Activated CD8-positive, alpha-beta memory T cell treated with anti-CD3 and anti-CD28 coated beads, Interleukin-2, amount 50 U/mL, for 4 hours (primary cell): Measurements from ENCODE around the gene ETS1.

Experiments
- DNase-seq: peaks from one replicate; pipeline ENCODE4 v3.0.0-alpha.2; 2020

The ETS1 gene

DNA sequence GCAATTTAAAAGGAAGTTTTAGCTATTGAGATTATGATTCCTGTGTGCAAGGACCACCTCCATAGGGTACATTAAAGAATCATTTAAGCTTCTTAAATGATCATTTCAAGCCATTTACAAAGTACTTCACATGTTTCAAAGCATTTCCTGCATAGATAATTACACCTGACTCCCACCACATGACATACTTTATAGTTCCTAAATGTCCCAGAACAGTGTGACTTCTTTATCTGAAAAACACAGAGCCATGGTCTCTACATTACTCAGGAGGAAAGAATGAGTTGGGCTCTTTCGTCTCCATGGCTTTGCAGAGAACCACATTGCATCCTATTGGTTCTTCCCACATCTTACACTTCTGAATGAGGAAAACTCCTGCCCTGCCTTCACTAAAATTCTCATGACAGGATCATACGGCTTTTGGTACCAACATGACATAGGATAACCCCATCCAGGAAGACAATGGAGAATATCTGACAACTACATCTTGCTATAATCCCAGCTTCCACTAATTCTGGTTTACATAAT lies 88.6 kb downstream of the ETS1 start:
- DNase-seq, result no peak

DNA sequence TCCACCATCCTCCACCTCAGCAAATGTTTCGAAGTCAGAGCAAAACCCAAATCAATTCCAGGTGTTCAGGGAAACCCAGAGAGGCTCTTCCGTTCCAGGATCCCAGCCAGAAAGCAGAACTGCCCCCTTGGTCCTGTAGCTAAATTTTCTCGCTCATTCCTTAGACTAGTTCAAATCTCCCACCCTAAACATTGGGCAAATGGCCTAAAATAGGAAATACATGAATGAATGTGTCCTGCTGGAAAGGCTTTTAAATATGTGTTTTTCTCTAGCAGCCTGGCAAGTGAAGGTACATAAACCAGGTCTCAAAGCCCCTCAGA lies 89.6 kb downstream of the ETS1 start:
- no peak for DNase-seq

- no peak for DNase-seq
These were observed 90.1 kb downstream of the ETS1 start for GRCh38 chr11:128497061-128497775.

DNA sequence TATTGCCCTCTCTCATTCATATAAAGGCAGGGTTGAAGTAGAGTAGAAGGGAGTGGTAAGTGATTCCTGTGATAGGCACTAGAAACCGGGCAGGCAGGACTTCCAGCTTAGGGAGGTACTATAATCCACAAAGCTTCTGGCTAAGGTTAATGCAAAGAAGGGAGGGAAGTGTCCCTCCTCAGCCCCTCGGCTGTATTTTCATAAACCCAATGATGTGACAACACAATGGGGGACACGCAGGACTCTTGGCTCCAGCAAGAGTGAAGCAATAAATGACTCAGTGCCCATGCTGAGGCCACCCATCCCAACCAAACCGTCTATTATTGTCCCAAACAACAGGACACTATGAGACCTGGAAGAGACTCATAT lies 90.7 kb downstream of the ETS1 start:
- no peak for DNase-seq

- DNase-seq, result no peak
These were observed 91.1 kb downstream of the ETS1 start for GRCh38 chr11:128496249-128496648.

DNA sequence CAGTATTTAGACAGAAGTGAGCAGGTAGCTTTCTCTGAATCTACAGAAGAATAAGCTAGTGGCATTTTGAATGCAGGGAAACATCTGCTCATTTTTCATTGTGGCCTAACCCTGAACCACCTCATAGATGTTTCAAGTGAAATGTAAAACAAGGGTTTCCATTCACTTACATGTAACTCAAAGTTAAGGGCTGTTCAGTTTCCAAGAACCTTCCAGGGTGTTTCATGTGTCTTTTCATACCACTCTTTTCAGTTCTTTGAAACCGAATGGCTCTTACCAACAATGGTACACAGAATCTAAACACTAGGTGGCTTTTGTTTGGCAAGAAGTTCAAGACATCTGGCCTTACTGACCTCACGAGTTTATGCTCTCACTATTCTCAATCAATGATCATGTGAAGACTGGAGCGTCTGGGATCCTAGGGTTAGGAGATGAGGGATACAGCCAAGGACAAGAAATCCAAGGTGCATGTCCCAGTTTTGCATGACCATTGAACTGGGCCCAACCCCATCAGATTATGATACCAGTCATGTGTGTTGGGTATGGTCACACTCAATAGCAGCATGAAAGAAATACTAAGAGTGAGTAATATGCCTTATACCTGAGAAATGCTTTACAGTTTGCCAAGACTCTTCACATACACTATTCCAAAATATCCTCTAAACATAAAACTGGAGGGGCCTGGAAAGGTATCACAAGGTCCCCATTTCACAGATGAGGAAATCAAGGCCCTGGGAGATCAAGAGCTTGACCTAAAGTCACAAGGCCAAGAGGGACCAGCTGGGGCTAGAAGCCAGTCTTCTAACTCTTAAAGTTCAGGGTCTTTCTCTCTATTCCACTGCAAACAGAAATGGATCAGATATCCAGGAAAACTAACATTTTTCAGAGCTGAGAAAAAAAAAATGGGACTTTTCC lies 92.7 kb downstream of the ETS1 start:
- no peak for DNase-seq

- DNase-seq, result no peak
These were observed 93.8 kb downstream of the ETS1 start for GRCh38 chr11:128493570-128493965.

DNA sequence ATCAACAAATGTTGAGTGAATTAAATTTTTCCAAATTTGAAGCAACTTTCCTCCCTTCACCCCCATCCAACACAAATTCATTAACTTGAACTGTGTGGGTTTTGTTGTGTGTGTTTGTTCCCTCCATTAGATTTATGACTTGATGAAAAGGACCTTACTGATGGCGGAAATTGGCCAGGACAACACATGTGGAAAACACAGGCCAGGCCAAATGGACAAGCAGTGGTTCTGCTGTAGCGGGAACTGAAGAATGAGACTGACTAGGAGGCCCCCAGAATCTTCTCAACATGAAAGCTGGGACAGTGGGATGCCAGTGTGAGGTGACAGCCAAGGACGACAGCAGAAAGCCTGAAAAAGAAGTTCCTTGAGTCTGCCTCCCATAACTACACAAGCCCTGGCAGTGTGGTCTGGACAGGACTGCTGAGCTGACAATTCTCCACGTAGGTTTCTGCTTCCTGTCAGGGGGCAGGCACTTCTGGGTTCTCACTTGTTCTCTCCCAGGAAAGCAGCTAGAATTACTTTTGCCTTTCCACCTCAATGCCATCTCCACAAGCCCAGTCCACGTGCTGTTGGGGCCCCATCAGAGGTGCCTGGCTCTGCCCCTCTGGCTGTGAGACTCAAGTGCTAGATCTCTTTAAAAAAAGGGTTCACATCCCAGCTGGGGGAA lies 94.3 kb downstream of the ETS1 start:
- no peak for DNase-seq

- DNase-seq, result no peak
These were observed 94.9 kb downstream of the ETS1 start for GRCh38 chr11:128492461-128492860.

GRCh38 chr11:128491195-128491936 lies 96.0 kb downstream of the ETS1 start:
- no peak for DNase-seq

- DNase-seq, result no peak
These were observed 97.3 kb downstream of the ETS1 start for GRCh38 chr11:128490092-128490491.

GRCh38 chr11:128488471-128488870 lies 98.9 kb downstream of the ETS1 start:
- DNase-seq, result no peak

DNA sequence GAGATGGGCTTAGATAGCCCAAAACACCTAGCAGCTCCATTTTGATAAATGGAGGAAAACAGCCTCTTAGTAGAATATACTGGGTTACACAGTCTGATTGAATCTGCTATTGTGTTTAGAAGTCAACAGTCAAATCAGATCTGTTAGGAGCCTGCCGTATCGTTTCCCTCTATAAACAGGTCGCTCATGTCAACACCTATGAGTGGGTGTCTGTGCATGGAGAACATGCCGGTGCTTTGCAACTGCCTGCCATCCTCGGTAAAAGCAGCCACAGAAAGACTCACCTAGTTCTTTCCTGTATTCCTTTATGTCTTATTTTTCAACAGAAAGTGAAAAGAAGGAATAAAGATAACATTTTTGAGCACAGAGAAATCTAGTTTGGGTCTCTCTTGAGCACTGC lies 99.4 kb downstream of the ETS1 start:
- DNase-seq, result no peak

DNA sequence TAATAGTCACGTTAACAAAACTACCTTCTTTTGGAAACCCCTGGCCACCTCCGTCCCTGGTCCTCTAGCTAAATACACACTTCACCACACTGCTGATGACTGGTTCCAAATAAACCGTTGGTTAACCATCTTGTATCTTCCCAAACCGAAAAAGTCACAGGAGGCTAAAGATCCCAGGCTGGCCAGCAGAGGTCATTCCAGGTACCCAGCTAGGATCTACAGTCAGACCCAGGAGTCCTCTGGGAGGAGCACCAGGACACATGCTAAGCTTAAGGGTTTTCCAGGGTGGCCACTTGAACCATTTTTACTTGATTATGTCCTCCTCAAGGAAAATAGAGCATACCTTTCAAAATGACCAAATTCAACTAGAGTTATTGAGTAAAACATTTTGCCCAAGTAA lies 103.2 kb downstream of the ETS1 start:
- DNase-seq, result no peak

- no peak for DNase-seq
These were observed 104.1 kb downstream of the ETS1 start for GRCh38 chr11:128483211-128483788.

GRCh38 chr11:128482512-128483191 lies 104.7 kb downstream of the ETS1 start:
- DNase-seq, result no peak

DNA sequence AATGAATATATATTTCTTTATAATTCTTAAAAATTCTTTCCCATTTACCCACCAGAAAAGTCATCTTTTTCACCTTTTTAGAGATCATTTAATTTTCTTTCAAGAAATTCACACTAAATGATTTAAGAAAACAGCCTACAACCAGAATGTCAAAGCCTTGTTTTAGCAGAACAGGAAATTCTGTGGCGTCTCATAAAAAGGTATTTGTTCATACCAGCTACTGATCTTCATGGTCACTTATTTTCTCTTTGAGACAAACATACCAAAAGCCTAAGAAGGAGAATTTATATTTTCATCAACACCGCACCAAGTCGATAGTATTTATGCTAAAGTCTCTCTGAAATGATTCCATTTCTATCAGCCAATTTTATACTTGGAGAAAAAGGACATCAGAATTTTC lies 105.3 kb downstream of the ETS1 start:
- no peak for DNase-seq

GRCh38 chr11:128481135-128481534 lies 106.2 kb downstream of the ETS1 start:
- DNase-seq, result no peak

- DNase-seq, result no peak
These were observed 106.7 kb downstream of the ETS1 start for GRCh38 chr11:128480665-128481064.

DNA sequence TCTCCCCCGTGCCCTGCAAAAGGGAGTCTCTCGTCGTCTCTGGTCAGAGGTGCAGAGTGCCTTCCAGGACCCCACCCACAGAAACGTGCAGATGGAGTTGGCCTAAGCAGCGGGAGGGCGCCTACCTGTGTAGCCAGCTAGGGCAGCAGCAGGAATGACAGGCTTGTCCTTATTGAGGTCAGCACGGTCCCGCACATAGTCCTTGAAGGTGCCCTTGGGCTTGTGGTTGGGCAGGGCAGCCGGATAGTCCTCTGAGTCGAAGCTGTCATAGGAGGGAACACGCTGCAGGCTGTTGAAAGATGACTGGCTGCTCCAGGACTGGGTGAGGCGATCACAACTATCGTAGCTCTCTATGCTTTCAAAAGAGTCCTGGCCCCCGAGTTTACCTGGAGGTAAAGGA lies 107.3 kb downstream of the ETS1 start:
- DNase-seq, result no peak

DNA sequence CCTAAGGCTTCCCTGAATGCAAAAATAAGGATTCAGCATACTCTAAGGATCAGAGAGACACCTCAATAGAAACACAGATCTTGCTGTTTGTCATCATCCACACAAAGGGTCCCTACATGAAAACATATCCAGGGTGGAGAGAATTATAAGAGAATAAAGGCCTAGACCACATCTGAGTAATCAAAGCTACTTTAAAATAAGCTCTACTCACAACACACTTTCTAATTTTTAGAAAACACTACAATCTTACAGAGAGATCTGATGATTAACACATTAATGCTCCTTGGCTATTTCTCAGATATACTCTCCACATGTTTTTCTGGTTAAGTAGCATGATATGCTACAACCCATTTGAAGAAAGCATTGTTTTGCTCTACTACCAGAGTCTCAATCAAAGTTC lies 108.2 kb downstream of the ETS1 start:
- DNase-seq, result no peak

DNA sequence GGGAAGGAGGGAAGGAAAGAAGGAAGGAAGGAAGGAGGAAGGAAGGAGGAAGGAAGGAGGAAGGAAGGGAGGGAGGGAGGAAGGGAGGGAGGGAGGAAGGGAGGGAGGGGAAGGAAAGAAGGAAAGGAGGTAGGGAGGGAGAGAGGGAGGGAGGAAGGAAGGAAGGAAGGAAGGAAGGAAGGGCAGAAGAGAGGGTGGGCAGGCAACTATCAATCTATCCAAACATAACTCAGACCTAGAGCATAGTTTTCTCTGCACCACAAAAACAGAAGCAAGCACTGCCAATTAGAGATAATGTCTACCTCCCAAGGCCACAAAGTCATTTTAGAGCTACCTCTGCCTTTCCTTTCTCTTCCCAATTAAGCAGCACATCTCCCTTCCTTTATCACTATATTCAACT lies 109.1 kb downstream of the ETS1 start:
- no peak for DNase-seq
